Muscle layer of colon (tissue), 2 donors: ENCODE results near the gene KLHL13.
"Not testable (repeated sequence)": the region's sequence is repeated elsewhere in the genome, so short reads cannot be mapped to it uniquely, and the experiment has no call there.

Experiments used
- H3K27ac ChIP-seq: one replicate; pipeline ENCODE4 v1.7.0; 2013; ENCODE audit warnings: low read depth, mild to moderate bottlenecking, low read length, moderate library complexity
- H3K27me3 ChIP-seq, 2 donors: one replicate each; pipeline ENCODE4 v1.7.0; 2013; ENCODE audit warnings: low read length in 2 of 2, mild to moderate bottlenecking in 2 of 2; ENCODE audit not compliant: insufficient read depth in 2 of 2, control insufficient read depth in 1 of 2
- H3K36me3 ChIP-seq: one replicate; pipeline ENCODE4 v1.7.0; 2013; ENCODE audit warnings: mild to moderate bottlenecking, low read length; ENCODE audit not compliant: insufficient read depth
- H3K4me1 ChIP-seq: one replicate; pipeline ENCODE4 v1.7.0; 2013; ENCODE audit warnings: mild to moderate bottlenecking, low read length; ENCODE audit not compliant: insufficient read depth
- H3K4me3 ChIP-seq, 2 donors: one replicate each; pipeline ENCODE4 v1.7.0; 2013; ENCODE audit warnings: low read length in 2 of 2, low read depth in 1 of 2, mild to moderate bottlenecking in 1 of 2, moderate library complexity in 1 of 2
- H3K9ac ChIP-seq: one replicate; pipeline ENCODE4 v1.7.0; 2013; ENCODE audit warnings: low read length
- H3K9me3 ChIP-seq: one replicate; pipeline ENCODE4 v1.7.0; 2013; ENCODE audit warnings: mild to moderate bottlenecking, low read length
- donor health status: abdominal sarcoma.
- donor health status: Adenocarcinoma of cecum.

Gene KLHL13

GRCh38 chrX:118116713-118117550, at the start of gene KLHL13:
KLHL13 (minus strand) TSS chrX:118116810; CDS start chrX:118028473, 88,337 bp downstream.
- no peaks in the 10 kb centered on the region for H3K9me3 ChIP-seq
- H3K4me3 ChIP-seq, result peak within 1 kb of the TSS; percentile 48 to 63
- H3K9ac ChIP-seq, result peak within 1 kb of the TSS; percentile 47
- H3K36me3 ChIP-seq, result no peaks in the 10 kb centered on the region
- no peaks in the 10 kb centered on the region for H3K27me3 ChIP-seq
- no peaks in the 10 kb centered on the region for H3K4me1 ChIP-seq
- peak within 1 kb of the TSS; percentile 37 for H3K27ac ChIP-seq

DNA sequence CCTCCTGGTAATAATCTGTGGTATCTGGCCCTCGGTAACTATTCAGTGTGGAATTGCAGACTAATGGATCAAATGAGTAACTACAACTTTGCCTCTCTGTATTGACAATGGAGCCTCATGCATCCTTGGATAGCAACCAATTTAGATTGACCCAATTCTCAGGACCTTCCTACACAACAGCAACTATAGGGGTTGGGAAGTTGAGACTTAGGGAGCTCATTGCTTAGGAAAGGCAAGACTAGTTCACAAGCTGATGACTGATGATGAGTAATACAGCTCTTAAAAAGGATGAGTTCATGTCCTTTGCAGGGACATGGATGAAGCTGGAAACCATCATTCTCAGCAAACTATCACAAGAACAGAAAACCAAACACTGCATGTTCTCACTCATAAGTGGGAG, 47.5 kb upstream of the KLHL13 start:
- Histone ChIP-seq H3K9me3 (no peaks in the 10 kb centered on the region), H3K4me1 (no peaks in the 10 kb centered on the region), H3K9ac (no peak overlapping the region), H3K36me3 (no peaks in the 10 kb centered on the region), H3K27me3 (no peaks in the 10 kb centered on the region), H3K27ac (no peak overlapping the region), H3K4me3 (no peak overlapping the region)

GRCh38 chrX:118156953-118157608, 40.5 kb upstream of the KLHL13 start:
- H3K9me3 ChIP-seq, result no peaks in the 10 kb centered on the region
- H3K27me3 ChIP-seq, result no peaks in the 10 kb centered on the region
- no peak overlapping the region for H3K9ac ChIP-seq
- no peaks in the 10 kb centered on the region for H3K4me1 ChIP-seq
- H3K27ac ChIP-seq, result no peak overlapping the region
- no peak overlapping the region for H3K4me3 ChIP-seq
- H3K36me3 ChIP-seq, result no peaks in the 10 kb centered on the region

GRCh38 chrX:118156254-118156952, 39.8 kb upstream of the KLHL13 start:
- no peak overlapping the region for H3K9ac ChIP-seq
- H3K36me3 ChIP-seq, result no peaks in the 10 kb centered on the region
- no peaks in the 10 kb centered on the region for H3K27me3 ChIP-seq
- no peak overlapping the region for H3K27ac ChIP-seq
- H3K4me1 ChIP-seq, result no peaks in the 10 kb centered on the region
- no peak overlapping the region for H3K4me3 ChIP-seq
- no peaks in the 10 kb centered on the region for H3K9me3 ChIP-seq

GRCh38 chrX:118153270-118153669, 36.7 kb upstream of the KLHL13 start:
- no peaks in the 10 kb centered on the region for H3K27me3 ChIP-seq
- no peaks in the 10 kb centered on the region for H3K4me1 ChIP-seq
- no peak overlapping the region for H3K4me3 ChIP-seq
- H3K27ac ChIP-seq, result no peak overlapping the region
- H3K9me3 ChIP-seq, result no peaks in the 10 kb centered on the region
- H3K9ac ChIP-seq, result no peak overlapping the region
- H3K36me3 ChIP-seq, result no peaks in the 10 kb centered on the region

GRCh38 chrX:118152721-118153120, 36.1 kb upstream of the KLHL13 start:
- Histone ChIP-seq H3K27ac (no peak overlapping the region), H3K9ac (no peak overlapping the region), H3K4me3 (no peak overlapping the region), H3K9me3 (no peaks in the 10 kb centered on the region), H3K36me3 (no peaks in the 10 kb centered on the region), H3K4me1 (no peaks in the 10 kb centered on the region), H3K27me3 (no peaks in the 10 kb centered on the region)

- Histone ChIP-seq H3K36me3 (no peaks in the 10 kb centered on the region), H3K27me3 (no peaks in the 10 kb centered on the region), H3K9me3 (no peaks in the 10 kb centered on the region), H3K27ac (no peak overlapping the region), H3K9ac (no peak overlapping the region), H3K4me3 (no peak overlapping the region), H3K4me1 (no peaks in the 10 kb centered on the region)
Observed at GRCh38 chrX:118148737-118149136, 32.1 kb upstream of the KLHL13 start.

- H3K36me3 ChIP-seq, H3K9me3 ChIP-seq, H3K4me1 ChIP-seq, H3K27me3 ChIP-seq, H3K9ac ChIP-seq, H3K4me3 ChIP-seq, H3K27ac ChIP-seq: not testable (repeated sequence)
Observed at GRCh38 chrX:118147771-118148170, 31.2 kb upstream of the KLHL13 start.

- Histone ChIP-seq H3K27me3 (no peaks in the 10 kb centered on the region), H3K4me3 (no peak overlapping the region), H3K4me1 (no peaks in the 10 kb centered on the region), H3K9me3 (no peaks in the 10 kb centered on the region), H3K36me3 (no peaks in the 10 kb centered on the region), H3K27ac (no peak overlapping the region), H3K9ac (no peak overlapping the region)
Observed at GRCh38 chrX:118143578-118143977, 27.0 kb upstream of the KLHL13 start.

- Histone ChIP-seq H3K4me1 (no peaks in the 10 kb centered on the region), H3K27me3 (peaks cover 0 to 6% of the 10 kb centered on the region in 2 donors), H3K4me3 (no peak overlapping the region), H3K27ac (no peak overlapping the region), H3K36me3 (no peaks in the 10 kb centered on the region), H3K9ac (no peak overlapping the region), H3K9me3 (no peaks in the 10 kb centered on the region)
Observed at GRCh38 chrX:118131336-118131735, 14.7 kb upstream of the KLHL13 start.

DNA sequence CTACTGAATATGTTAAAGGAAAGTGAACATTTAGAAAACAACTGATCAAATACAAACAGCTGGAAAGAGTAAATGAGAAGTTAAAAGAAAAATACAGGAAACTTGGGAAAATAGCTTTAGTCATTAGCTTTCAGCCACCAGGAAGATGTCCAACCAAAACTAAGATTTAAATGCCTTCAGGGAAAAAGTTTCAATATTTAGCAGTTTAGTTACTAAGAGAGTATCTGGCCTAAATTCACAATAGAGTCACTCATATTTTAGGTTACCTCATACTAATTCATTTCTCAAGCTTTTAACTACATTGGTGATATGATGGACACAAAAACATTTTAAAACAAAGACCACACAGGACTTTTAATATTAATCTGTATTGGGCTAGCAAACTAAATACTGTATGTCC, 13.1 kb upstream of the KLHL13 start:
- Histone ChIP-seq H3K4me1 (no peaks in the 10 kb centered on the region), H3K4me3 (no peak overlapping the region), H3K27ac (no peak overlapping the region), H3K36me3 (no peaks in the 10 kb centered on the region), H3K27me3 (peaks cover 0 to 6% of the 10 kb centered on the region in 2 donors), H3K9me3 (no peaks in the 10 kb centered on the region), H3K9ac (no peak overlapping the region)
